Measurements from ENCODE around the gene CTTNBP2NL.

Gene CTTNBP2NL

GRCh38 chr1:112395821-112396652, at the start of gene CTTNBP2NL:
TSS of gene CTTNBP2NL (plus strand) at chr1:112396214. CDS start at chr1:112416166, 19,952 bp downstream.
- peak; percentile 96 for DNase-seq

GRCh38 chr1:112346801-112347350, 49.1 kb upstream of the CTTNBP2NL start:
- DNase-seq, result no peak

GRCh38 chr1:112356765-112357164, 39.2 kb upstream of the CTTNBP2NL start:
- DNase-seq, result peak; percentile 52

GRCh38 chr1:112357467-112357866, 38.5 kb upstream of the CTTNBP2NL start:
- DNase-seq, result no peak

- DNase-seq, result no peak
These were observed 37.8 kb upstream of the CTTNBP2NL start for GRCh38 chr1:112358061-112358770.

- DNase-seq, result peak; percentile 56
These were observed 37.1 kb upstream of the CTTNBP2NL start for GRCh38 chr1:112358798-112359408.

GRCh38 chr1:112359961-112360767, 35.9 kb upstream of the CTTNBP2NL start:
- no peak for DNase-seq

GRCh38 chr1:112363636-112364035, 32.4 kb upstream of the CTTNBP2NL start:
- DNase-seq, result no peak

- no peak for DNase-seq
These were observed 27.8 kb upstream of the CTTNBP2NL start for GRCh38 chr1:112368198-112368597.

GRCh38 chr1:112369392-112370285, 26.4 kb upstream of the CTTNBP2NL start:
- peak; percentile 86 for DNase-seq

GRCh38 chr1:112370996-112371395, 25.0 kb upstream of the CTTNBP2NL start:
- DNase-seq, result no peak

- DNase-seq, result no peak
These were observed 24.2 kb upstream of the CTTNBP2NL start for GRCh38 chr1:112371775-112372174.

GRCh38 chr1:112373806-112374205, 22.2 kb upstream of the CTTNBP2NL start:
- DNase-seq, result no peak

- no peak for DNase-seq
These were observed 20.3 kb upstream of the CTTNBP2NL start for GRCh38 chr1:112375701-112376100.

GRCh38 chr1:112380356-112380755, 15.7 kb upstream of the CTTNBP2NL start:
- no peak for DNase-seq

GRCh38 chr1:112381324-112382076, 14.5 kb upstream of the CTTNBP2NL start:
- DNase-seq, result no peak

GRCh38 chr1:112383759-112384370, 12.1 kb upstream of the CTTNBP2NL start:
- no peak for DNase-seq

- no peak for DNase-seq
These were observed 9.8 kb upstream of the CTTNBP2NL start for GRCh38 chr1:112386024-112386723.

GRCh38 chr1:112386731-112387346, 9.2 kb upstream of the CTTNBP2NL start:
- no peak for DNase-seq

Data from NCI-H2227 treated with DMSO at 0.1 percent for 48 hours (cell line).